Retinal pigment epithelial cell (primary cell): Measurements from ENCODE around the gene ENDOG.
A peak's percentile ranks its signal among the peaks of the same experiment; 100 is the strongest.

Source experiments
- DNase-seq: peaks from one replicate; pipeline ENCODE4 v3.0.0-alpha.2; 2010; ENCODE audit warnings: low read depth
- H3K4me3 ChIP-seq: 2 replicates; pipeline ENCODE4 v1.5.1; 2011; ENCODE audit warnings: mild to moderate bottlenecking, low read length, control low read depth, moderate library complexity
- CTCF ChIP-seq: conservative IDR thresholded peaks from 2 replicates; pipeline ENCODE4 v1.5.1; 2011; ENCODE audit warnings: low read depth, low read length, control low read depth, inconsistent platforms

Gene ENDOG

GRCh38 chr9:128823362-128823902 lies 5.1 kb downstream of the ENDOG start:
- DNase-seq = no peak
- H3K4me3 ChIP-seq = no peak overlapping the region
- no peak for TF ChIP-seq CTCF

- no peak for TF ChIP-seq CTCF
- no peak for DNase-seq
- H3K4me3 ChIP-seq = no peak overlapping the region
Measured at GRCh38 chr9:128823903-128824406, 5.7 kb downstream of the ENDOG start.

- no peak for TF ChIP-seq CTCF
- no peak for DNase-seq
- no peak overlapping the region for H3K4me3 ChIP-seq
Measured at GRCh38 chr9:128824911-128825310, 6.6 kb downstream of the ENDOG start.

- no peak for TF ChIP-seq CTCF
- DNase-seq = no peak
- H3K4me3 ChIP-seq = no peak overlapping the region
Measured at GRCh38 chr9:128825923-128826700, 7.8 kb downstream of the ENDOG start.

- no peak for DNase-seq
- TF ChIP-seq CTCF = no peak
- H3K4me3 ChIP-seq = no peak overlapping the region
Measured at GRCh38 chr9:128828267-128828666, 10.0 kb downstream of the ENDOG start.

- peak overlapping the region; percentile 86 for H3K4me3 ChIP-seq
- no peak for TF ChIP-seq CTCF
- no peak for DNase-seq
Measured at GRCh38 chr9:128828719-128829452, 10.6 kb downstream of the ENDOG start.
